ENCODE results near the gene CEMP1.

CEMP1 gene

GRCh38 chr16:2518823-2519710 lies 12.1 kb downstream of the CEMP1 start:
- no peak for DNase-seq

- no peak for DNase-seq
These were observed 13.1 kb downstream of the CEMP1 start for GRCh38 chr16:2517954-2518605.

GRCh38 chr16:2516391-2517240 lies 14.6 kb downstream of the CEMP1 start:
- DNase-seq = no peak

- no peak for DNase-seq
These were observed 15.9 kb downstream of the CEMP1 start for GRCh38 chr16:2515180-2515851.

GRCh38 chr16:2514333-2515179 lies 16.7 kb downstream of the CEMP1 start:
- no peak for DNase-seq

- DNase-seq = peak; percentile 94
These were observed 17.5 kb downstream of the CEMP1 start, which contains the start of gene ATP6V0C for GRCh38 chr16:2513405-2514332. Gene ATP6V0C (plus strand): TSS chr16:2513952. CDS start chr16:2514104, 152 bp downstream.

- no peak for DNase-seq
These were observed 18.3 kb downstream of the CEMP1 start for GRCh38 chr16:2512735-2513404.

- no peak for DNase-seq
These were observed 19.0 kb downstream of the CEMP1 start for GRCh38 chr16:2511996-2512734.

GRCh38 chr16:2511128-2511800 lies 19.9 kb downstream of the CEMP1 start:
- no peak for DNase-seq

- DNase-seq = no peak
These were observed 22.3 kb downstream of the CEMP1 start for GRCh38 chr16:2508722-2509400.

- DNase-seq = no peak
These were observed 23.5 kb downstream of the CEMP1 start for GRCh38 chr16:2507665-2508064.

GRCh38 chr16:2507052-2507659 lies 24.1 kb downstream of the CEMP1 start:
- no peak for DNase-seq

GRCh38 chr16:2505695-2506094 lies 25.5 kb downstream of the CEMP1 start:
- no peak for DNase-seq

- DNase-seq = no peak
These were observed 29.0 kb downstream of the CEMP1 start for GRCh38 chr16:2501946-2502895.

GRCh38 chr16:2500918-2501750 lies 30.1 kb downstream of the CEMP1 start:
- peak; percentile 49 for DNase-seq

Data from NK-92 treated with Interleukin-12 subunit alpha and Interleukin-12 subunit beta, amount 100 ng/mL, for 24 hours (cell line).